Measurements from ENCODE around the gene NINL. TPM values are rescaled to one million over a fixed set of nuclear protein-coding genes. Genes with fewer than 3 reads are reported as not detected.
"Not testable (repeated sequence)": the region's sequence is repeated elsewhere in the genome, so short reads cannot be mapped to it uniquely, and the experiment has no call there.

NINL gene
- total RNA-seq, 1 experiment from 2014 or later, result 13.6 TPM

- Mint-ChIP-seq H3K4me3 (ENCODE audit: unreplicated experiment) (no peak overlapping the region), H3K4me1 (ENCODE audit: low read depth, unreplicated experiment) (no peaks in the 10 kb centered on the region), H3K36me3 (ENCODE audit: insufficient read depth, unreplicated experiment) (no peaks in the 10 kb centered on the region), H3K27me3 (ENCODE audit: insufficient read depth, unreplicated experiment) (no peaks in the 10 kb centered on the region), H3K27ac (ENCODE audit: unreplicated experiment) (no peak overlapping the region), H3K9me3 (ENCODE audit: unreplicated experiment) (peaks cover 12% of the 10 kb centered on the region)
- no peak overlapping the region for H3K4me3 ChIP-seq (ENCODE audit: low read depth, low read length)
- H3K9me3 ChIP-seq, result no peaks in the 10 kb centered on the region
- H3K27me3 ChIP-seq (replicated peaks; ENCODE audit: control insufficient read depth, insufficient read depth, low read length), result no peaks in the 10 kb centered on the region
- no peak for DNase-seq
- TF ChIP-seq CTCF (IDR thresholded peaks at IDR 0.05; ENCODE audit: insufficient read depth in 1 of 2, low read depth in 1 of 2, low read length in 1 of 2, severe bottlenecking in 1 of 2, unreplicated experiment in 1 of 2), result no peak
- no peaks in the 10 kb centered on the region for H3K4me1 ChIP-seq
- ChIA-PET POLR2A (no interaction called here), CTCF (no interaction called here)
- no TSS peak for BruUV-seq (replicated peaks)
- H3K36me3 ChIP-seq (ENCODE audit: control insufficient read depth, insufficient read depth, low read length), result no peaks in the 10 kb centered on the region
- intact Hi-C loops (cut with micrococcal nuclease; ENCODE audit: unreplicated experiment), result no loop called here
Measured at GRCh38 chr20:25601659-25602058, 16.3 kb upstream of the NINL start.

GRCh38 chr20:25600632-25601031 lies 15.3 kb upstream of the NINL start:
- H3K9me3 ChIP-seq, result no peaks in the 10 kb centered on the region
- H3K27ac Mint-ChIP-seq (ENCODE audit: unreplicated experiment), result no peak overlapping the region
- intact Hi-C loops (cut with micrococcal nuclease; ENCODE audit: unreplicated experiment), result no loop called here

GRCh38 chr20:25592135-25592852 lies 7.0 kb upstream of the NINL start:
- no peak overlapping the region for H3K4me3 Mint-ChIP-seq (ENCODE audit: unreplicated experiment)
- H3K36me3 ChIP-seq (ENCODE audit: control insufficient read depth, insufficient read depth, low read length), result no peaks in the 10 kb centered on the region
- intact Hi-C loops (cut with micrococcal nuclease; ENCODE audit: unreplicated experiment), result no loop called here
- H3K4me1 Mint-ChIP-seq (ENCODE audit: low read depth, unreplicated experiment), result no peaks in the 10 kb centered on the region
- H3K9me3 ChIP-seq, result no peaks in the 10 kb centered on the region; the same call in 1 of the 2 replicates
- ChIA-PET CTCF (no interaction called here), POLR2A (no interaction called here)
- no peak overlapping the region for H3K4me3 ChIP-seq (ENCODE audit: low read depth, low read length)
- no peaks in the 10 kb centered on the region for H3K27me3 ChIP-seq (replicated peaks; ENCODE audit: control insufficient read depth, insufficient read depth, low read length)
- no TSS peak for BruUV-seq (replicated peaks)
- no peak overlapping the region for H3K27ac Mint-ChIP-seq (ENCODE audit: unreplicated experiment)
- no peaks in the 10 kb centered on the region for H3K9me3 Mint-ChIP-seq (ENCODE audit: unreplicated experiment)
- H3K36me3 Mint-ChIP-seq (ENCODE audit: insufficient read depth, unreplicated experiment), result no peaks in the 10 kb centered on the region
- no peaks in the 10 kb centered on the region for H3K4me1 ChIP-seq
- no peak for DNase-seq
- TF ChIP-seq CTCF (IDR thresholded peaks at IDR 0.05; ENCODE audit: insufficient read depth in 1 of 2, low read depth in 1 of 2, low read length in 1 of 2, severe bottlenecking in 1 of 2, unreplicated experiment in 1 of 2), result no peak
- no peaks in the 10 kb centered on the region for H3K27me3 Mint-ChIP-seq (ENCODE audit: insufficient read depth, unreplicated experiment)

More at GRCh38 chr20:25600632-25601031, 15.3 kb upstream of the NINL start:
- peaks cover 12% of the 10 kb centered on the region for H3K9me3 Mint-ChIP-seq (ENCODE audit: unreplicated experiment)
- no peaks in the 10 kb centered on the region for H3K27me3 Mint-ChIP-seq (ENCODE audit: insufficient read depth, unreplicated experiment)
- no peak for DNase-seq
- H3K4me3 Mint-ChIP-seq (ENCODE audit: unreplicated experiment), result no peak overlapping the region
- no TSS peak for BruUV-seq (replicated peaks)
- H3K4me1 Mint-ChIP-seq (ENCODE audit: low read depth, unreplicated experiment), result no peaks in the 10 kb centered on the region
- TF ChIP-seq CTCF (IDR thresholded peaks at IDR 0.05; ENCODE audit: insufficient read depth in 1 of 2, low read depth in 1 of 2, low read length in 1 of 2, severe bottlenecking in 1 of 2, unreplicated experiment in 1 of 2), result no peak
- H3K4me1 ChIP-seq, result no peaks in the 10 kb centered on the region
- no peaks in the 10 kb centered on the region for H3K36me3 ChIP-seq (ENCODE audit: control insufficient read depth, insufficient read depth, low read length)
- no peak overlapping the region for H3K4me3 ChIP-seq (ENCODE audit: low read depth, low read length)
- H3K36me3 Mint-ChIP-seq (ENCODE audit: insufficient read depth, unreplicated experiment), result no peaks in the 10 kb centered on the region
- ChIA-PET POLR2A (no interaction called here), CTCF (no interaction called here)
- no peaks in the 10 kb centered on the region for H3K27me3 ChIP-seq (replicated peaks; ENCODE audit: control insufficient read depth, insufficient read depth, low read length)

GRCh38 chr20:25590778-25591177 lies 5.4 kb upstream of the NINL start:
- BruUV-seq (replicated peaks); H3K36me3 ChIP-seq (ENCODE audit: control insufficient read depth, insufficient read depth, low read length); H3K9me3 Mint-ChIP-seq (ENCODE audit: unreplicated experiment); POLR2A ChIA-PET; H3K4me1 Mint-ChIP-seq (ENCODE audit: low read depth, unreplicated experiment); H3K9me3 ChIP-seq; H3K27me3 ChIP-seq (replicated peaks; ENCODE audit: control insufficient read depth, insufficient read depth, low read length); H3K4me1 ChIP-seq; H3K27ac Mint-ChIP-seq (ENCODE audit: unreplicated experiment); CTCF ChIA-PET; H3K36me3 Mint-ChIP-seq (ENCODE audit: insufficient read depth, unreplicated experiment); DNase-seq; H3K4me3 ChIP-seq (ENCODE audit: low read depth, low read length); intact Hi-C loops (cut with micrococcal nuclease; ENCODE audit: unreplicated experiment); H3K4me3 Mint-ChIP-seq (ENCODE audit: unreplicated experiment); H3K27me3 Mint-ChIP-seq (ENCODE audit: insufficient read depth, unreplicated experiment): not testable (repeated sequence)
